Sigmoid colon (tissue), 3 donors: ENCODE results near the gene DCAF7.

Experiments
- POLR2A ChIP-seq, 2 donors: fragments of 450-650 bp; IDR thresholded peaks; one replicate each; pipeline ENCODE4 v1.6.1; 2016; ENCODE audit warnings: antibody characterized with exemption in 2 of 2, mild to moderate bottlenecking in 2 of 2, moderate library complexity in 2 of 2
- TF ChIP-seq, protein P1 (sequence below), 4 experiments: fragments of 450-650 bp in 3 of 4; fragments of 200-600 bp in 1 of 4; IDR thresholded peaks; one replicate each; pipeline ENCODE4 v1.5.1; 2016 to 2019; ENCODE audit warnings: antibody characterized with exemption in 4 of 4, mild to moderate bottlenecking in 3 of 4, moderate library complexity in 2 of 4

DNA sequence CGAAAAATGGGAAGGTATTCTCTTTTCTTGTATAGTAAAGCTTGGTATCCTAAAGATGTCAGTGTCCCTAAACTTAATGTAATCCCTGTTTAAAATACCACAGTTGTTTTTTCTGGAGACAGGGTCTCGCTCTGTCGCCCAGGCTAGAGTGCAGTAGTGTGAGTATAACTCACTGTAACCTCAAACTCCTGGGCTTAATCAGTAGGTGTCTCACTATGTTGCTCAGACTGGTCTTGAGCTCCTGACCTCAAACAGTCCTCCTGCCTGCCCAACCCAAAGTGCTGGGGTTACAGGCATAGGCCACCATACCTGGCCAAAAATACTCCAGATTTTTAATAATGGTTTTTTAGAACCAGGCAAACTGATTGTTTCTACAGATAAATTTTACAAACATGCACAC lies 8.2 kb downstream of the DCAF7 start:
- TF ChIP-seq POLR2A (IDR thresholded peaks at IDR 0.05): no peak
- TF ChIP-seq, protein P1, sequence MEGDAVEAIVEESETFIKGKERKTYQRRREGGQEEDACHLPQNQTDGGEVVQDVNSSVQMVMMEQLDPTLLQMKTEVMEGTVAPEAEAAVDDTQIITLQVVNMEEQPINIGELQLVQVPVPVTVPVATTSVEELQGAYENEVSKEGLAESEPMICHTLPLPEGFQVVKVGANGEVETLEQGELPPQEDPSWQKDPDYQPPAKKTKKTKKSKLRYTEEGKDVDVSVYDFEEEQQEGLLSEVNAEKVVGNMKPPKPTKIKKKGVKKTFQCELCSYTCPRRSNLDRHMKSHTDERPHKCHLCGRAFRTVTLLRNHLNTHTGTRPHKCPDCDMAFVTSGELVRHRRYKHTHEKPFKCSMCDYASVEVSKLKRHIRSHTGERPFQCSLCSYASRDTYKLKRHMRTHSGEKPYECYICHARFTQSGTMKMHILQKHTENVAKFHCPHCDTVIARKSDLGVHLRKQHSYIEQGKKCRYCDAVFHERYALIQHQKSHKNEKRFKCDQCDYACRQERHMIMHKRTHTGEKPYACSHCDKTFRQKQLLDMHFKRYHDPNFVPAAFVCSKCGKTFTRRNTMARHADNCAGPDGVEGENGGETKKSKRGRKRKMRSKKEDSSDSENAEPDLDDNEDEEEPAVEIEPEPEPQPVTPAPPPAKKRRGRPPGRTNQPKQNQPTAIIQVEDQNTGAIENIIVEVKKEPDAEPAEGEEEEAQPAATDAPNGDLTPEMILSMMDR (IDR thresholded peaks at IDR 0.05): no peak
